ENCODE results near the gene ZNF337. TPM values are rescaled to one million over a fixed set of nuclear protein-coding genes. Genes with fewer than 3 reads are reported as not detected.
"Not testable (repeated sequence)": the region's sequence is repeated elsewhere in the genome, so short reads cannot be mapped to it uniquely, and the experiment has no call there.

The ZNF337 gene
- total RNA-seq, 4 donors from 2014 or later, result 5.5 to 18.9 (median 6.8) TPM

DNA sequence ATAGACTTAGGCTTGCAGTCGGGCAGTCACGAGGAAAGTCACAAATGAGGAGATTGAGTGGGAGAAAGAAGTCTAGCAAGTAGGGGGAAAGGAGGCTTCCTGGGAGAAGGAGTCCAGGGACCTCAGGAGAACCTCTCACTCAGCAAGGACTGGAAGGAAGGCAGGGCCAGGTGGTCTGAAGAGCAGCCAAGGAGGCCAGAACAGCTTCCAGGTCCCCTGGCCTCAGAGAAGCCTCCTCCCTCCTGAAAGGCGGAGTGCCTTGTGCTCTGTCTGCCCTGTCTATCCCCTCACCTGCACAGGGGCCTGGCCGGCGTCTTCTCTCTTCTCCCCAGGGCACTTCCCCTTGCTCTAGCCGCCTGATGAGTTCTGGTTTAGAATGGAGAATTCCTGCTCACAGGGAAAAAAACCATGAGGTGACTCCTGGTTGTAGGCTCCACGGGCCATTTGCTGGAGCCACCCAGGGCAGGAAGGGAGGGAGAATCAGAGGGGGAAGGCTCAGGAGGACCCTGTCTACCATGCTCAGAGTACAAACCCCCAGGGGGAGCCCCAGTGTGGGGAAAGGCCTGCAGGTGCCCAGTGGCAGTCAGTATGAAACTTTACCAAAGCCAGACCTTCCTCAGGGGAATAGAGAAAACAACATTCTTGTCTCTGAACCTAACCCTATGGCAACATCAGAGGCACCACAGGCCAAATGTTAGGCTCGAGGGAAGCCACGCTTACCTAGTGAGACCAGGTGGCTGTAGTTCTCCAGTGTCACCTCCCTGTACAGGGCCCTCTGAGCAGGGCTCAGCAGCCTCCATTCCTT is 11.2 kb downstream of the ZNF337 start:
- 74 to 84% methylated on average over 5 to 6 of the region's 9 CpGs for WGBS, 2 donors
- H3K9me3 ChIP-seq, result no peaks in the 10 kb centered on the region
- no peak for DNase-seq
- peaks cover 0 to 6% (median 0%) of the 10 kb centered on the region in 3 donors for H3K4me1 ChIP-seq
- H3K27me3 ChIP-seq, result no peaks in the 10 kb centered on the region
- H3K36me3 ChIP-seq, result peaks cover 0 to 60% (median 5%) of the 10 kb centered on the region in 3 donors
- no peak overlapping the region for H3K4me3 ChIP-seq
- intact Hi-C loops (cut with DNase I), result no loop called here
- TF ChIP-seq, protein P1, sequence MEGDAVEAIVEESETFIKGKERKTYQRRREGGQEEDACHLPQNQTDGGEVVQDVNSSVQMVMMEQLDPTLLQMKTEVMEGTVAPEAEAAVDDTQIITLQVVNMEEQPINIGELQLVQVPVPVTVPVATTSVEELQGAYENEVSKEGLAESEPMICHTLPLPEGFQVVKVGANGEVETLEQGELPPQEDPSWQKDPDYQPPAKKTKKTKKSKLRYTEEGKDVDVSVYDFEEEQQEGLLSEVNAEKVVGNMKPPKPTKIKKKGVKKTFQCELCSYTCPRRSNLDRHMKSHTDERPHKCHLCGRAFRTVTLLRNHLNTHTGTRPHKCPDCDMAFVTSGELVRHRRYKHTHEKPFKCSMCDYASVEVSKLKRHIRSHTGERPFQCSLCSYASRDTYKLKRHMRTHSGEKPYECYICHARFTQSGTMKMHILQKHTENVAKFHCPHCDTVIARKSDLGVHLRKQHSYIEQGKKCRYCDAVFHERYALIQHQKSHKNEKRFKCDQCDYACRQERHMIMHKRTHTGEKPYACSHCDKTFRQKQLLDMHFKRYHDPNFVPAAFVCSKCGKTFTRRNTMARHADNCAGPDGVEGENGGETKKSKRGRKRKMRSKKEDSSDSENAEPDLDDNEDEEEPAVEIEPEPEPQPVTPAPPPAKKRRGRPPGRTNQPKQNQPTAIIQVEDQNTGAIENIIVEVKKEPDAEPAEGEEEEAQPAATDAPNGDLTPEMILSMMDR (IDR thresholded peaks at IDR 0.05), result no peak
- TF ChIP-seq POLR2A (IDR thresholded peaks at IDR 0.05), result no peak
- no peak overlapping the region for H3K27ac ChIP-seq

DNA sequence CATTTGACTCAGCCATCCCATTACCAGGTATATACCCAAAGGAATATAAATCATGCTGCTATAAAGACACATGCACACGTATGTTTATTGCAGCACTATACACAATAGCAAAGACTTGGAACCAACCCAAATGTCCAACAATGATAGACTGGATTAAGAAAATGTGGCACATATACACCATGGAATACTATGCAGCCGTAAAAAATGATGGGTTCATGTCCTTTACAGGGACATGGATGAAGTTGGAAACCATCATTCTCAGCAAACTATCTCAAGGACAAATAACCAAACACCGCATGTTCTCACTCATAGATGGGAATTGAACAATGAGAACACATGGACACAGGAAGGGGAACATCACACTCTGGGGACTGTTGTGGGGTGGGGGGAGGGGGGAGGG is 12.8 kb downstream of the ZNF337 start:
- DNase-seq; H3K4me3 ChIP-seq; H3K9me3 ChIP-seq; intact Hi-C loops (cut with DNase I); H3K27me3 ChIP-seq; H3K4me1 ChIP-seq; H3K27ac ChIP-seq: not testable (repeated sequence)
- WGBS, 2 donors, result 82 to 94% methylated on average over 2 of the region's 3 CpGs
- H3K36me3 ChIP-seq, result peaks cover 0 to 77% (median 5%) of the 10 kb centered on the region in 3 donors

DNA sequence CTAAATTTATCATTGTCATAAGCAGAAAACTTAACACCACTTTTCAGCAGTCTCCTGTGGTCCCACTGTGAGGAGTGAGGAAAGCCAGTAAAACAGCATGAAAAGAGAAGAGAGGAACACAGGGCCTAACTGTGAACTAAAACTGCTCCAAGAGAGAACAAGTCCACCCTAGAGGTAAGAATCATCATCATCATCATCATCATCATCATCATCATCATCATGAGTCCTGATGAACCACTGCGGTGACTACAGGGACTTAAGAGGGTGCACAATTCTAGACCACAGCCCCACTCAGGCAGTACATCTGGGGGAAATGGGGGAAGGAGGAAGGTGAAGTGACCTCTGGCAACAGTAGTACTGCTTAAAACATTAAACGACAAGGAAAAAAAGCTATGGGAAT is 13.6 kb downstream of the ZNF337 start:
- intact Hi-C loops (cut with DNase I), result no loop called here
- Histone ChIP-seq H3K36me3 (peaks cover 0 to 85% (median 5%) of the 10 kb centered on the region in 3 donors), H3K27me3 (no peaks in the 10 kb centered on the region), H3K4me3 (no peak overlapping the region), H3K4me1 (no peaks in the 10 kb centered on the region), H3K27ac (no peak overlapping the region), H3K9me3 (no peaks in the 10 kb centered on the region)
- no peak for DNase-seq
- WGBS, 2 donors, result 83 to 98% methylated on average over 2 of the region's 2 CpGs
- TF ChIP-seq, protein P1 (IDR thresholded peaks at IDR 0.05), result no peak
- no peak for TF ChIP-seq POLR2A (IDR thresholded peaks at IDR 0.05)

DNA sequence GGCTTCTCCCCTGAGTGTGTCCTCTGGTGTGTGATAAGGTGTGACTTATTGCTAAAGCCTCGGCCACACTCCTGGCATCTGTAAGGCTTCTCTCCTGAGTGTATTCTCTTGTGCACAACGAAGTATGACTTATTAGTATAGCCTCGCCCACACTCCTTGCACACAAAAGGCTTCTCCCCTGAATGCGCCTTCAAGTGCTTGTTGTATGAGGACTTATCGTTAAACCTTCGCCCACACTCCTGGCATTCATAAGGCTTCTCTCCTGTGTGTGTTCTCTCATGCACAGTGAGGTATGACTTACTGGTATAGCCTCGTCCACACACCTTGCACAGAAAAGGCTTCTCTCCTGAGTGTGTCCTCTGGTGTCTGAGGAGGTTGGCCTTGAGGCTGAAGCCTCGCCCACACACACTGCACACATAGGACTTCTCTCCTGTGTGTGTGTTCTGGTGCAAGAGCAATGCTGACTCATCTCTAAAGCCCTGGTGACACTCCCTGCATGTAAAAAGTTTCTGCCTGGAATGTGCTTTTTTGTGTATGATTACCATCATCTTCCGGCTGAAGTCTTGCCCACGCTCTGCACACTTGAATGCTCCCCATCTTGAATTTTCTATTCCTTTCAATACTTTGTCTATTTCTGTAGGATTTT is 20.4 kb downstream of the ZNF337 start:
- WGBS, 2 donors, result 71 to 74% methylated on average over 10 of the region's 10 CpGs
- no peaks in the 10 kb centered on the region for H3K27me3 ChIP-seq
- H3K4me3 ChIP-seq, result no peak overlapping the region
- intact Hi-C loops (cut with DNase I), result no loop called here
- H3K27ac ChIP-seq, result peak overlapping the region in 1 of 4 donors; percentile 19
- no peaks in the 10 kb centered on the region for H3K9me3 ChIP-seq
- H3K4me1 ChIP-seq, result peaks cover 0 to 19% (median 0%) of the 10 kb centered on the region in 3 donors
- peaks cover 21 to 91% (median 25%) of the 10 kb centered on the region in 3 donors for H3K36me3 ChIP-seq
- no peak for DNase-seq
- TF ChIP-seq, protein P1 (IDR thresholded peaks at IDR 0.05), result no peak
- no peak for TF ChIP-seq POLR2A (IDR thresholded peaks at IDR 0.05)

DNA sequence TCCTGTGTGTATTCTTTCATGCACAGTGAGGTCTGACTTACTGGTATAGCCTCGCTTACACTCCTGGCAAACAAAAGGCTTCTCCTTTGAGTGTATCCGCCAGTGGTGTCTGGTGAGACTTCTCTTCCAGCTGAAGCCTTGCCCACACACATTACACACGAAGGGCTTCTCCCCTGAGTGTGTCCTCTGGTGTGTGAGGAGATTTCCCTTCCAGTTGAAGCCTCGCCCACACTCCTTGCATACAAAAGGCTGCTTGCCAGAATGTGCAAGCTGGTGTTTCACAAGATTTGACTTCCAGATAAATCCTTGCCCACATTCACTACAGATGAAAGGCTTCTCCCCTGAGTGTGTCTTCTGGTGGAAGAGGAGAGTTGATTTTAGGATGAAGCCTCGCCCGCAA is 21.5 kb downstream of the ZNF337 start:
- intact Hi-C loops (cut with DNase I), result no loop called here
- no peaks in the 10 kb centered on the region for H3K9me3 ChIP-seq
- no peak overlapping the region for H3K4me3 ChIP-seq
- peaks cover 0 to 25% (median 0%) of the 10 kb centered on the region in 3 donors for H3K4me1 ChIP-seq
- no peaks in the 10 kb centered on the region for H3K27me3 ChIP-seq
- TF ChIP-seq POLR2A (IDR thresholded peaks at IDR 0.05), result no peak
- TF ChIP-seq, protein P1 (IDR thresholded peaks at IDR 0.05), result no peak
- DNase-seq, result no peak
- H3K27ac ChIP-seq, result no peak overlapping the region
- peaks cover 21 to 79% (median 25%) of the 10 kb centered on the region in 3 donors for H3K36me3 ChIP-seq
- WGBS, 2 donors, result 77 to 78% methylated on average over 3 to 6 of the region's 6 CpGs
